GM18858 (cell line): Measurements from ENCODE around the gene TMEM134.
"Not testable (repeated sequence)": the region's sequence is repeated elsewhere in the genome, so short reads cannot be mapped to it uniquely, and the experiment has no call there.

Experiments used
- ATAC-seq: cut with Tn5 transposase; IDR thresholded peaks from one replicate; pipeline ENCODE4 v1.9.1; 2021; ENCODE audit not compliant: unreplicated experiment

TMEM134 gene

GRCh38 chr11:67468759-67469507, at the start of gene TMEM134:
TSS of gene TMEM134 (minus strand) at chr11:67469251. CDS start at chr11:67469192, 59 bp downstream.
- peak; percentile 39 for ATAC-seq

- ATAC-seq = no peak
These were observed 48.9 kb upstream of the TMEM134 start for GRCh38 chr11:67517784-67518552.

- ATAC-seq = no peak
These were observed 47.8 kb upstream of the TMEM134 start for GRCh38 chr11:67516806-67517205.

- ATAC-seq = no peak
These were observed 45.1 kb upstream of the TMEM134 start for GRCh38 chr11:67514116-67514515.

- ATAC-seq = not testable (repeated sequence)
These were observed 42.5 kb upstream of the TMEM134 start for GRCh38 chr11:67511558-67511957.

GRCh38 chr11:67510023-67510345, 40.9 kb upstream of the TMEM134 start:
- no peak for ATAC-seq

- ATAC-seq = peak; percentile 23
These were observed 39.6 kb upstream of the TMEM134 start for GRCh38 chr11:67508486-67509121.

- peak; percentile 69 for ATAC-seq
These were observed 38.9 kb upstream of the TMEM134 start, which contains the start of gene CDK2AP2 for GRCh38 chr11:67507864-67508485. TSS of gene CDK2AP2 (minus strand) at chr11:67508162. CDS start at chr11:67508082, 80 bp downstream.

GRCh38 chr11:67507242-67507863, 38.3 kb upstream of the TMEM134 start:
- no peak for ATAC-seq

- ATAC-seq = no peak
These were observed 37.5 kb upstream of the TMEM134 start for GRCh38 chr11:67506426-67507051.

- no peak for ATAC-seq
These were observed 36.8 kb upstream of the TMEM134 start for GRCh38 chr11:67505605-67506396.

GRCh38 chr11:67504950-67505581, 36.0 kb upstream of the TMEM134 start, which contains the start of gene PITPNM1:
TSS of gene PITPNM1 (minus strand) at chr11:67505363. CDS start at chr11:67504180, 1,183 bp downstream.
- no peak for ATAC-seq

GRCh38 chr11:67504005-67504949, 35.2 kb upstream of the TMEM134 start:
- ATAC-seq = no peak

GRCh38 chr11:67503119-67504004, 34.3 kb upstream of the TMEM134 start:
- ATAC-seq = no peak

GRCh38 chr11:67502328-67502979, 33.4 kb upstream of the TMEM134 start:
- no peak for ATAC-seq

- no peak for ATAC-seq
These were observed 32.8 kb upstream of the TMEM134 start for GRCh38 chr11:67501854-67502253.
